ENCODE data around the gene ANKS6.

The ANKS6 gene

DNA sequence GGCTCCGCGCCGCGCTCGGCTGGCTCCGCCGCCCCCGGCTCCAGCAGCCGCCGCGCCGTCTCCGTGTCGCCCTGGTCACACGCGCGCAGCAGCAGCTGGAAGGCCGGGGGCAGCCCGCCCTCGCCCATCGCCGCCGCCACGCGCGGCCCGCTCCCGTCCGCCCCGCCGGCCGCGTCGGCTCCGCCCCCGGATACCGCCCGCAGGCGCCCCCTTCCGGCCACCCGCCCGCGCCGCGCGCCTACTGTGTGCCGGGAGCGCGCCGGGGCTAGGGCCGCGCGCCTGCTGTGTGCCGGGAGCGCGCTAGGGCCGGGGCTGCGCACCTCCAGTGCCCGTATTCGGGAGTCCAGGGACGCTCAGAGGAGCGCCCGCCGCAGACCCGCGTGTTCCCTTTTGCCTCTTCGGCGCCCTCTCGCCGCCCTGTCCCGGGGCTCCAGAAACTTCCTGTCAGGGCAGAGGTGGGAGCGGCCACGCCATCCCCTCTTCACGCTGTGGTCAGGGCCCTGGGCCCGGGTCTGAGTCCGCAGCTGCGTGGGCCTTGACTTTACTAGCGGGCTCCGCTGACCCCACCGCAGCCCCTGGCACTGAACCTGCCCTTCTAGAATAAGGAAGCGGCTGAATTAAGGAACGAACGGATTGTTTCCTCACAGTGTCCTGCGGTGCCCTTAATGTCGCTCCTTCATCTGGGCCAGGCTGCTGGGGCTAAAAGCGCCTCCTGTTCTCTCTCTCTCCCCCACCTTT lies at the start of gene ANKS6:
ANKS6 (minus strand) TSS at position 192 of the 738 bp plus-strand sequence; CDS start at position 128, 64 bp downstream.
- peak; percentile 81 for DNase-seq

DNA sequence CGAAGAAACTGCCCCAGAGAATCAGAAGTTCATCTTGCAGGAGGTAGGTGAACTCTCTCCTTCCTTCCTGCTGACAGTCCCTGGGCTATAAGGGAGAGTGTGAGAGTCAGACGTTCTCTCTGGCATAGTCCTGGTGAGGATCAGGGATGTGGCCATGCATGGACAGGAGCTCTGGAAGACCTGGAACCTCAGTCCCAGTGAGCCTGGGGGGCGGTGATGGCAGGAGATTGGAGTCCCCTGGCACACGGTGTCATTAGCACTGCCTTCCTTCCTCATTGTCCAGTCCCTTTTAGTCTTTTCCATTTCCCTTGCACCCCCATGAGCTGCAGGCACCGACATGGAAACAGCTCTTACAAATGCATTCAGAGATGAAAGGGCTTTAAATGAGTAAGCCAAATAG lies 49.7 kb upstream of the ANKS6 start:
- no peak for DNase-seq

DNA sequence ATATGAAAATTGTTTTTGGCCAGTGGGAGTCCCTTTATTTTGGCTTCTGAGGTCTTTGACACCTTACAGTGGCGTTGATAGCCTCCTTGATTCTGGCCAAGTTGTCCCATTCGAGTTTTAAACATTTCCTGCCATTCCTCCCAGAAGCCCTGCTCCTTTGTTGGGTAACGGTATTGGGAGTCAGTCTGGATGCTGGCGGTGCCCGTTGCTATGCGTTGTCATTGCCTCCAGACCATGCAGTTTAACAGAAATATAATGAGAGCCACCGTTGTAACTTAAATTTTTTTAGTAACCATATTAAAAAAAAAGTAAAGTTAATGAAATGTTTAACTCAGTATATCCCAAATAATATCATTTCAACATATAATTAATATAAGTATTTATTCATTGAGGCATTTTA lies 46.2 kb upstream of the ANKS6 start:
- no peak for DNase-seq

DNA sequence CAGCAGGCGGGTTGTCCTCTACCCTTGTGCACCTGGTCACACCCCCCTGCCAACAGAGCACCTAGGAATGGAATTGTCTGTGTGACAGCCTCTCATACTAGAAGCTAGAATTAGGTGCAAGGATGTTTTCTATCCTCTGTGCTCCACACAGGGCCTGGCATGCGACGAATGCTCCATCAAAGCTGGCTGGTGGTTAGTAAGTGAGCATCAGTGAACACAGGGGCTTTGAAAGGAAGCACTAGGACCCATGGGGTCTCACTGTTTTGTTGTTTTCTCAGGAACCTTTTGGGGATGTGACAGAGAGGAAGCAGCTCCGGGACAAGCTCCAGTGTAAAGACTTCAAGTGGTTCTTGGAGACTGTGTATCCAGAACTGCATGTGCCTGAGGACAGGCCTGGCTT lies 43.4 kb upstream of the ANKS6 start:
- no peak for DNase-seq

DNA sequence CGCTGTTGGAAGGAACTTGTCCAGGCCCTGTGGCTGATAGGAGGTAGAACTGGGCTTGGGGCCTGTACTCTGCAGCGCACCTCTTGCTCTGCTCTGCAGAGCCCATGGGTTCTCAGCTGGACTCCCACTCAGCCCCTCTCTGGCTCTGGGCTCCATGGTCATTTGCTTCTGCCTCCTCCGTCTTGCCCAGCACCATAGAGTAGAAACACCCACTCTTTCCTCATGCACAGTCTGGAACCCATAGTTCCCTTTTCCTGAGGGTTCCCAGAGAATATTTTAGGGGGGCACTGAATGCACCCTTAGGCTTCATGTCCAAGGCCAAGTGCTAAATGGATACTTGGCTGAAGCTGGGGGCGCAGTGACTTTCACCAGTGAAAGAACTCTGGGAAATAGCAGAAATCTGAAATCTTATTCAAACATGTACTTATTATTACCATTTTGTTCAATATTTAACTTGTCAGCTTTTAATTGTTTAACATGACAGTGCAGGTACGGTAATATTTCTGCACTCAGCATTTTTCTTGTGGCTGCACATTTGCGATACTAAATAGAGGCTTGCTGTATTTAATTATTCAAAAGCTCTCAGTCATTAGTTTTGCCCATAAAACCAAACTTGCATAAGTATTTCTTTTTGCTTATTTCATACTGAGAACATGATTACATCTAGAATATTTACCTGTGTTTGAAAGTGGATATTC lies 42.7 kb upstream of the ANKS6 start:
- no peak for DNase-seq

DNA sequence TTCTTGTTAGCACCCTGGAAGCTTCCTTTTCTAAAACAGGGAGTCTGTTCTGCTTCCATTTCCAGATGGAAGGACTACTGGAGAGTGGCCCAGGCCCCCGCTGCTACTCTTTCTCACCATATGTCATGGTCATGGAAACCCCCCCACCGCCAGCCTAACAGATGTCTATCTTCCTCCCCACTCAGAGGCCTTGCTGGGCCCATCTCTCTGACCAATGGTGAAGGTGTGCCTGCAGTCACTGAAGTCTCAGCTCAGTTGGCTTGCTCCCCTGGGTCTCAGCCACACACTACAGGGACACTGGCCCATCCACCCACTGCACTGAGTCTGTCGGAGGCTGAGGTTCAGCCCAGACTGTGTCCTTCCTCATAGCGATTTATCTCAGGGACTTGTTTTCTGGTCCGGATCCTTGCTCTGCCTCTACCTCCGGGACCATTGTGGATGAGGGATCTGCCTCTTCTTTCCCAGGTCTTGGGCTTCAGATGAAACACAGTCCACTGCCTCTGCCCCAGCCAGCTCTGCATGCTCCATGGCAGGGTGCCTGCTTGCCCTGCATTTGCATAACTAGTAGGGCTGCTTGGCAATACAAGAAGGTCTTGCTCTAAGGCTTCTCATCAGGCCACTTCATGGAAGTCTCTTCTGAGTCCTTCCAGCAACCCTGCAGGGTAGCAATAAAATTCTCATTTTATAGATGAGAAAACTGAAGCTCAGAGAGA lies 42.0 kb upstream of the ANKS6 start:
- no peak for DNase-seq

DNA sequence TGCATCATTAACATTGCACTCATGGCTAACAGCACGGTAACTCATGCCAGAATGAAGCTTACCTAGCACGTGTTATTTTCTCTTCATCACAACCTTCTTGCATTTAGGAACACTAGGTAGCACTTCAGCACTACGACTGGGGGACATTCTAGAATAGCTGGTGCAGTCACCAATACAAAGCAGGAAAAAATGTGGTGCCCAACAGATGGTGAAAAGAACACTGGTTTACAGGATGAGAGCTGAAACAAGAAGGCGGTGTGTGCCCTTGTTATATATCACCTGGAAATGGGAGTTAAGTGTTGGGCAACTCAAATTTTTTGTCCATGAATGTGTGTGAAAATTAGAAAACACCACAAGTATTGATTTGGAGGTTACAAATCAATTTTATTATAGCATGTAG lies 41.2 kb upstream of the ANKS6 start:
- DNase-seq = no peak

DNA sequence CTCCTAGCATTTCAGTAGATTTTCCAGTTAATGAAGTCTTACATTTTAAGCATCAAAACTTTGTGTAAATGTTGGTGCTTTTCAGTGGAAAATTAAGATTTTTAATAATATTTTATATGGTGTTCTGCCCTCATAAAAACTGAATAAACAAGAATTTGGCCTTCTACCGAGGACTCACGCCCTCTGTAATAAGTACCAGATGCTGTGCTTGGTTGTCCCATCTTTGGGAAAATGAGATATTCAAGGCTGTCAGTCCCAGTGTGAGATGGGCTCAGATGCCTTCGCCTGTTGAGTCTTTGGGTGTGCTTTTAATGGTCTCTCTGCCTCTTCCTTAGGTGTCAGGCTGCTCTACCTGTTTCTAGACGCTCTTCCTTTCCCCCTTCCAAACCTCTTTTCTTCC lies 39.9 kb upstream of the ANKS6 start:
- no peak for DNase-seq

DNA sequence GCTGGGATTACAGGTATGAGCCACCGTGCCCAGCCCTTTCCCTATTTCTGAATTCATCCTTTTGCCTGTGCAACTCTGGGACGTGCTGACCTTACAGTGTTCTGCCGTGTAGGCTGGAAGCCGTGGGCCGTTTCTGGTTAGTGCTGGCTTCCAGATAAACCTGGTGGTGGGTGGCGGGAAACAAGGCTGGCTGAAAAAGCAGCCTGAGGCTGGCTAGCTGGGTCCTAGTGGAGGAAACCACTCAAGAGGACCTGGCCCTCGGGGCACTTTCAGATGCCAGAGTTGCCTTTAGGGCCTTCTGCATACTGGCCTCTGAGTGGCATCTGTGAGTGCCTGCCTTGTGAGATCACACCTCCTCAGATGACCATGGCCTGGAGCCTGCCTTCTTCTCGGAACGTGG lies 38.0 kb upstream of the ANKS6 start:
- no peak for DNase-seq

DNA sequence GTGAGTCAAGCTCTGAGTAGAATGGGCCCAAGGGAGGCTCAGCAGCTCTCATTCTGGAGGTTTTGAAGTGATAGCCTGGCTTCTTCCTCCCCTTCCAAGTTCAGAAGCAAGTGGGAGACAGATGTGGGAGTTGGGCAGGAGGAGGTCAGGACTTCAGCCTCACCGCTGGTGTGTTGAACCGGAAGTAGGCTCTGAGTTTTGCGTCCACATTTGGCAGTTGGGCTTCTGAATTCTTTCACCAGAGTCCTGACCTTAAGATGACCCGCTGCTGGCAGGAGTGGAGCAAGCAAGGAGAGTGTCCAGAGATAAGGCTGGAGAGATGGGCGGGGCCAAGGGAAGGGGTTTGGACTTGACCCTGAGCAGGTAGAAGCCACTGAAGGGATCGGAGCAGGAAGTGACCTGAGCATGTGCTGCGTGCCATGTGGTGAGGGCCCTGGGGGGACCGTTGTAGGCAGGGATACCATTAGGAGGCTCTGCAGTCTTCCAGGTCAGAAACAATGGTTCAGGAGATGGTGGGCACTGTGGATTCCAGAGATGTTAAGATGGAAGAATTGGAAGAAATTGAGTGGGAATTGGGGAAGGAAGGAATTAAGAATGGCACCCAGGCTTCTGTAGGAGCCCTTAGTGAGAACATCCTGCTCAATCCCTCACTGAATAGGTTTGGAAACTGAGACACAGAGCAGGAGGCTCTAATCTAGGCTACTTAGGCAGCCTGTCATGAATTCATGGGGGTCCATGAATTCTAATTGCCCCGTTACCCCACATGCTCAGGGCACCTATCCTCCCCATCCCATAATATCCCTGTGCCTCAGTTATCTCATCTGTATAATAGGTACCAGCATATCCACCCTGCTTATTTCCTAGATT lies 37.0 kb upstream of the ANKS6 start:
- no peak for DNase-seq

DNA sequence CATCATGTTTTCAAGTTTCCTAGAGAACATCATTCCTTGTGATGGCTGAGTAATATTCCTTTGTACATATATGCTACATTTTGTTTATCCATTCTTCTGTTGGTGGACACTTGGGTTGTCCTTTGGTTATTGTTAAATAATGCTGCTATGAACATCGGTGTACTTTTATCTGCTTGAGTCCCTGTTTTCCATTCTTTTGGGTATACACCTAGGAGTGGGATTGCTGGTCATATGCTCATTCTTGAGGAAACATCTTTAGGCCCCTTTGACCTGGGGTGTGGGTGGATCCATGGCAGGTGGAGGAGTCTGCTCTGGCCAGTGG lies 36.4 kb upstream of the ANKS6 start:
- DNase-seq = no peak

DNA sequence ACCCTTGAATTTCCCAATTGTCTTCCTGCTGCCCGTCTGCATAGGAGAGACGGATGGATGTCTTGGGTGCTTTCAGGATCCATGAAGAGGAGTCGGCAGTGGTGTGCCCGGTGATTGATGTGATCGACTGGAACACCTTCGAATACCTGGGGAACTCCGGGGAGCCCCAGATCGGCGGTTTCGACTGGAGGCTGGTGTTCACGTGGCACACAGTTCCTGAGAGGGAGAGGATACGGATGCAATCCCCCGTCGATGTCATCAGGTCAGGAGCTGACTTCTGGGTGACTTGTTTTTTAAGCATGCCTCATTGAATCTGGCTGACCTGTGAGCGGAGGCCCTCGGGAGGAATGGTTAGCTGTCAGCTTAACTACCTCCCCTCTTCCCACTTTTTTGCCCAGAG lies 35.3 kb upstream of the ANKS6 start:
- DNase-seq = no peak

DNA sequence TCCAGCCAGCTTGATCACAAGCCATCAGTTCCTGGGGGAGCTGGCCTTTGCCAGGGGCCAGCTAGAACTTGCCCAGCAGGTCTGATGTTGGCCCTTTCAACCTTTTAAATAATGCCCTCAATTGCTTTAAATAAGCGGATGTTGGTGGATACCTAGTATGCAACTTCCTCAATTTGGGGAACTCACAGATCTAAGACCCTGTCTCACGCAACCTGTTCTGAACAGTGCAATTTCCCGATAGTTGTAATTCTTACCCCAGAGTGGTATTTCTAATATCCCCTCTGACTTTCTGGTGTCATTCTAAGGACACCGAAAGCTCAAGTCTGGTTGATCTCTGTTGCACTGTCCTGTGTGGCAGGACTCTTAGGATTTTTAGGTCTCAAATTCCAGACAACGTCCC lies 34.2 kb upstream of the ANKS6 start:
- no peak for DNase-seq

DNA sequence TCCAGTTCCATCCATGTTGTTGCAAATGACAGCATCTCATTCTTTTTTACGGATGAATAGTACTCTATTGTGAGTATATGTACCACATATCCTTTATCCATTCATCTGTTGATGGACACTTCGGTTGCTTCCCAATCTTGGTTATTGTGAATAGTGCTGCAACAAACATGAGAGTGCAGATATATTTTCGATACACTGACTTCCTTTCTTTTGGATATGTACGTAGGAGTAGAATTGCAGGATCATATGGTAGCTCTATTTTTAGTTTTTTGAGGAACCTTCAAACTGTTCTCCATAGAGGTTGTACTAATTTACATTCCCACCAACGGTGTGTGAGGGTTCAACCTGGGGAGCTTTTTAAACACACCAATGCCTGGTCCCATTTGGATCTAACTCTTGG lies 33.4 kb upstream of the ANKS6 start:
- DNase-seq = no peak

DNA sequence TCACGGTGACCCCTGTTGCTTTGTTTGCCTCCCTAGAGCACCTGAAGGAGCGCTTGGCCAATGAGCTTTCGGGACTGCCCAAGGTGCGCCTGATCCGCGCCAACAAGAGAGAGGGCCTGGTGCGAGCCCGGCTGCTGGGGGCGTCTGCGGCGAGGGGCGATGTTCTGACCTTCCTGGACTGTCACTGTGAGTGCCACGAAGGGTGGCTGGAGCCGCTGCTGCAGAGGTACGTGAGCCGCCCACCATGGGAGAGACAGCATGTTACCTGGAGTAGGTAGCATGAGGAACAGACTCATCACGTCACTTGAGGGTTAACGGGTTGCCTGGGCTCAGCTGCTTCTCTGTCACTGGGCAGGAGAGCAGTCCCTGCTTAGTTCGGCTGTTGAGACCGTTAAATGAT lies 30.4 kb upstream of the ANKS6 start:
- no peak for DNase-seq

DNA sequence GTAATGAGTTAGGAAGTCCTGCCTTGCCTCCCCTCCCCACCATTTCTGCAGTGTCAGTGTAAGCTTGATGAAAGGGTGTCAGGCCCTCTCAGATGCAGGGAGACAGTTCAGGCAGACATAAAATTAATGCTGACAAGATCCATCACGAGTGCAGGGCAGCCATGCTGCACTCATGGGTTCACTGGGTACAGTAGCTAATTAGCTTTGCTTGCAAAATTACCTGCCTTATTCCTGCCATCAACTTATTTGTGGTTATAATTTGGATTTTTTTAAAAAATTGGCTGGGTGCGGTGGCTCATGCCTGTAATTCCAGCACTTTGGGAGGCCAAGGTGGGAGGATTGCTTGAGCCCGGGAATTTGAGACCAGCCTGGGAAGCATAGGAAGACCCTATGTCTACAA lies 29.1 kb upstream of the ANKS6 start:
- DNase-seq = no peak

DNA sequence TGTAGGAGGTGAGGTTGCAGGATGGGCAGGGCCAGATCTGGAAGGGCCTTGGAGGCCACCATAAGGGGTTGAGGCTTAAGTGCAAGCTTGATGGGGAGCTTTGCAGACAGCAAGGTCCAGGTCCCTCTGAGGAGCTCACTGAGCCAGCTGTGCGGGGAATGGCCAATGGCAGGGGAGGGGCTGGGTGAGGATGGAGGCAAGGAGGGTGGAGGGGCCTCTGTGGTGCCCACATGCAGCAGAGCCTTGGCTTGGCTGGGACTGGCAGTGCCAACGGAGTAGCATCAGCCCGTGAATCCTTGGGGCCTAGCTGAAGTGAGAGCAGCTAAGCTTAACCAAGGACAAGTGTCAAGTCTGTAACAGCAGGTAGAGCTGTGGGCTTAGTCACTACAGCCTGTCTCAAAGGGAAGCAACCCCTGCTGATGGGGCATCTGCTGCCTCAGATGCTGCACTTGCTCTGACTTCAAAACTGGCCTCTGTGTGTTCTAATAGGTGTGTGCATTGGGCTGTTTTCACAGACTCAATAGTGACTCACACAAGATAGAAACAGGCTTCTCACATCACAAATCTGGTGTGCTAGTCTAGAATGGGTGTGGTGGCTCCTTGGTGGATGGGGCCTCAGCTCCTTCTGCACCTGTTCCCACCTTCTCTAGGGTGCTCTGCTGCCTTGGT lies 27.4 kb upstream of the ANKS6 start:
- no peak for DNase-seq

DNA sequence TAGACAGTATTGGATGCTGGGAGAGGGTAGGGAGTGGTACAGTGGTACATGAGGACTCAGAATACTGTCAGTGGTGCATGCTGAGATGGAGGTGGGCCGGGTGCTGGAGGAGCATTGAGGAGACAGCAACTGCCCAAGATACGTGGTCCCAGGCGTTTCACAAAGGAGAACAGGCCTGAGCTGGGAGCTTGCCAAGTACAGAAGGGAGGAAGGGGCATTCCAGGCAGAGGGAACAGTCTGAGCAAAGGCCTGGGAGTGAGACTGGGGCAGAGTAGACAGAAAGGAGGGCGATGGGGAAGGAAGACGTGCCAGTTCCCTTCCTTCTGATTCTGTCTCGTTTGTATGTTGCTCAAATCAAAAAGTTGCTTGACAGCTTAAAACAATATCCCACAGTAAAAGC lies 26.3 kb upstream of the ANKS6 start:
- DNase-seq = no peak

DNA sequence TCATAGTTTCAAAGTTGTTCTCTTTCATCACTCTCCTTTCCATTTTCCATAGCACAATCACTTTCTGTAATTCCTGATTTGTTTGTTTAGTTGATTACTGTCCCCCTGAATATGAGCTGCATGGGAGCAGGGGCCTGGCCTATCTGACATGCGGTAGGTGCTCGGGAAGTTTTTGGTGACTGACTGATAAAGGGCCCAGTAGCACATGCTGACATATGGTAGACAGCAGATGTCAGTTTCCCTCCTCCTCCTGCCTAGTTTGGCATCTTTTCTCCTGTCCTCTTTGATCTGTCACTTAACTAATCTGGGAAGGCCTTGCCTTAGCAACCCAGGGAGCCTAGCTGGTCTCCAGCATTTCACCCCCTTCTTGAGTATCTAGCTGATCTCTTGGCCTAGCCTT lies 25.5 kb upstream of the ANKS6 start:
- DNase-seq = no peak

DNA sequence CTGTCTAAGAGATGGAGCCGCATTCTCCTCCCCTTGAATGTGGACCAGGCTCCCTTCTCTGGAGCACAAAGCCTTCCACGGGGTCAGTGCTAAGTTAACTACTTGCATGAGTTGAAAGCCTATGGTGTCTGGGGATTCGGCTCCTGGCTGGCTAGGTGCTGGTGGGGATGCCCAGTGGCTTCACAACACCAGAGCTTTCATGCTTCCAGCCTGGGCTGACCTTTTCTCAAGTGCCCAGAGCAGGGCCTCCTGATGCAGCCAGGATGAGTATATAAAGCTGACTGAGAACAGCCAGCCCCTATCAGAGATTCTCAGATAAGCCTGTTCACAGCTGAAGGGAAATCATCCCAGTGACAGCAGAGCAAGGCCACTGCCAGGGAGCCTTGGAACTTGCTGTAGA lies 22.9 kb upstream of the ANKS6 start:
- no peak for DNase-seq

DNA sequence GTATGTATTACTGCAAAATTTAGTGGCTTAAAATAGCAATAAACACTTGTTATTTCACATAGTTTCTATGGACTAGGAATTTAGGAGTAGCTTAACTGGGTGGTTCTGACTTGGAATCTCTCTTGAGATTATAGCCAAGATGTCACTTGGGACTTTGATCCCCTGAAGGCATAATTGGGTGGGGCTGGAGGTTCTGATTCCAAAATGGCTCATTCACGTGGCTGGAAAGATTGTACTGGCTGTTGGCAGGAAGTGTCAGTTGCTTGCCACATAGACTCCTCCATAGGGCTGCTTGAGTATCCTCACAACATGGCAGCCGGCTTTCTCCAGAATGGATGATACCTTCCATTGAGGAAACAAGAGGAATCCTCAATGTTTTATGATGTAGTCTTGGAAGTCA lies 22.4 kb upstream of the ANKS6 start:
- no peak for DNase-seq

DNA sequence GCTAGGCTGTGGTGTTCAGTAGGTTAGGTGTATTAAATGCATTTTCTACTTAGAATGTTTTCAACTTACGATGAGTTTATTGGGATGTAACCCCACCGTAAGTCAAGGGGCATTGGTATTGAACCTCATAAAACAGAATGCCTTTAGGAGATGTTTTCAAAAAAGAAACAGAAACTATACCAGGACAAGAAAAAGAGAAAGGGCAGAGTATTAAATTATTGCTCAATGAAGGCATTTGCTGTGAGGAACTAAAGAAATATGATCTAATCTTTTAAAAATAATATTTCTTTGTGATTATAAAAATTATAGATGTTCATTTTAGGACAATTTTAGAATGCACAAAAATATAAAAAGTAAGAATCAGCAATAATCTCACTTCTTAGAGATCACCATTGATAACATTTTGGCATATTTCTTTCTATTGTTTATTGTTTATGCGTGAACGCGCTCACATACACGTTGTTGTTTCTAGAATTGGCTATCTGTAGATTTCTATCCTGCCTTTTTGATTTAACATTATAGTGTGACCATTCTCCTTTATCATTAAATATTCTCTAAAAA lies 19.1 kb upstream of the ANKS6 start:
- no peak for DNase-seq

Data from fibroblast of skin of right biceps (primary cell).